Endothelial cell of umbilical vein (primary cell): ENCODE results near the gene MRPS16. TPM values are rescaled to one million over a fixed set of nuclear protein-coding genes. Genes with fewer than 3 reads are reported as not detected.

Source experiments
- BruUV-seq: library from RNA; stranded (reverse); fragments of 400-500 nt; replicated peaks from 2 replicates; lab custom pipeline; 2021; lab: Mats Ljungman, UMichigan
- CTCF ChIA-PET: fragments of 300-600, 350-600 bp; sonication (Branson Sonifier 250); formaldehyde crosslinking; loops from one replicate; lab custom pipeline; 2021; ENCODE audit warnings: antibody characterized with exemption, inconsistent platforms; lab: Charles Lee
- POLR2A ChIA-PET: fragments of 300-600, 350-600 bp; sonication (Branson Sonifier 250); formaldehyde crosslinking; loops from one replicate; lab custom pipeline; 2021; ENCODE audit warnings: antibody characterized with exemption, inconsistent platforms; lab: Charles Lee
- DNase-seq: peaks from one replicate; pipeline ENCODE4 v3.0.0-alpha.2; 2011; ENCODE audit warnings: low read depth, low spot score
- FAIRE-seq: peaks from 2 replicates; lab custom pipeline; 2011; peaks lifted over from hg19 to GRCh38; lab: Jason Lieb, UNC
- H2AFZ ChIP-seq: 2 replicates; pipeline ENCODE4 v1.6.0; 2012; ENCODE audit warnings: low read depth, low read length, control low read depth, inconsistent platforms
- H3K27ac ChIP-seq: 2 replicates; pipeline ENCODE4 v1.5.1; 2011; ENCODE audit warnings: low read depth, mild to moderate bottlenecking, control low read depth, low read length, moderate library complexity; ENCODE audit not compliant: insufficient read depth
- H3K27me3 ChIP-seq, 2 experiments: 2 replicates each; pipeline versions ENCODE4 v1.6.0 to v1.6.1; 2011; ENCODE audit warnings: low read length in 2 of 2, mixed read lengths in 1 of 2; ENCODE audit not compliant: control insufficient read depth in 2 of 2, insufficient read depth in 2 of 2
- H3K36me3 ChIP-seq, 2 experiments: 2 replicates in 1 of 2; 3 replicates in 1 of 2; pipeline ENCODE4 v1.5.1; 2011; ENCODE audit warnings: low read length in 2 of 2, mild to moderate bottlenecking in 1 of 2, moderate library complexity in 1 of 2; ENCODE audit not compliant: control insufficient read depth in 2 of 2, insufficient read depth in 2 of 2; ENCODE audit errors: extremely low read depth in 1 of 2
- H3K4me1 ChIP-seq: 3 replicates; pipeline ENCODE4 v1.5.1; 2011; ENCODE audit warnings: mild to moderate bottlenecking, low read length; ENCODE audit not compliant: control insufficient read depth, insufficient read depth; ENCODE audit errors: extremely low read depth
- H3K4me2 ChIP-seq: 2 replicates; pipeline ENCODE4 v1.6.1; 2011; ENCODE audit warnings: low read length, control low read depth, mixed read lengths; ENCODE audit not compliant: insufficient read depth
- H3K4me3 ChIP-seq, 3 experiments: fragments of 200-600 bp in 1 of 3; sonication (generic), shearing (Covaris generic) in 1 of 3; replicated peaks in 1 of 3; 2 replicates each; pipeline ENCODE4 v1.5.1; 2011 to 2016; ENCODE audit warnings: control low read depth in 3 of 3, low read length in 3 of 3, mild to moderate bottlenecking in 2 of 3, inconsistent platforms in 1 of 3, low read depth in 1 of 3, moderate library complexity in 1 of 3; ENCODE audit not compliant: insufficient read depth in 1 of 3
- H3K79me2 ChIP-seq: 2 replicates; pipeline ENCODE4 v1.6.0; 2012; ENCODE audit warnings: low read length, inconsistent platforms; ENCODE audit not compliant: control insufficient read depth, insufficient read depth
- H3K9ac ChIP-seq: replicated peaks from 2 replicates; pipeline ENCODE3; 2011; ENCODE audit warnings: low read length, control low read depth; ENCODE audit not compliant: insufficient read depth; ENCODE audit errors: extremely low read depth
- H3K9me1 ChIP-seq: replicated peaks from 3 replicates; pipeline ENCODE4 v1.6.0; 2011; ENCODE audit warnings: mild to moderate bottlenecking, low read length; ENCODE audit not compliant: control insufficient read depth, insufficient read depth; ENCODE audit errors: extremely low read depth
- H3K9me3 ChIP-seq: replicated peaks from 2 replicates; pipeline ENCODE4 v1.5.1; 2012; ENCODE audit warnings: low read length, inconsistent platforms; ENCODE audit not compliant: control insufficient read depth, insufficient read depth
- H4K20me1 ChIP-seq: replicated peaks from 2 replicates; pipeline ENCODE3; 2011; ENCODE audit warnings: mild to moderate bottlenecking, low read length; ENCODE audit not compliant: control insufficient read depth, insufficient read depth; ENCODE audit errors: extremely low read depth
- EZH2 ChIP-seq: IDR thresholded peaks from 2 replicates; pipeline ENCODE4 v1.6.1; 2012; ENCODE audit warnings: borderline replicate concordance, low read depth, mild to moderate bottlenecking, moderate library complexity, low read length, inconsistent platforms; ENCODE audit not compliant: severe bottlenecking
- FOS ChIP-seq: IDR thresholded peaks from 2 replicates; pipeline ENCODE4 v1.6.1; 2011; ENCODE audit warnings: mild to moderate bottlenecking, low read length, moderate library complexity, borderline replicate concordance; ENCODE audit not compliant: insufficient read depth
- GATA2 ChIP-seq: IDR thresholded peaks from 2 replicates; pipeline ENCODE4 v1.7.0; 2011; ENCODE audit warnings: low read depth, mild to moderate bottlenecking, moderate library complexity, mixed read lengths, low read length; ENCODE audit not compliant: insufficient read length, insufficient read depth
- JUN ChIP-seq: IDR thresholded peaks from 2 replicates; pipeline ENCODE4 v1.6.1; 2011; ENCODE audit warnings: borderline replicate concordance, low read depth; ENCODE audit not compliant: insufficient read length, insufficient read depth
- MYC ChIP-seq: IDR thresholded peaks from one replicate; pipeline ENCODE4 v1.6.1; 2011; ENCODE audit warnings: mild to moderate bottlenecking, low read depth, low read length
- POLR2A ChIP-seq: IDR thresholded peaks from 2 replicates; pipeline ENCODE4 v1.6.1; 2012; ENCODE audit warnings: low read depth, mild to moderate bottlenecking, control low read depth, low read length
- POLR2AphosphoS5 ChIP-seq: IDR thresholded peaks from 2 replicates; pipeline ENCODE4 v1.6.1; 2012; ENCODE audit warnings: low read depth, mild to moderate bottlenecking, control low read depth, low read length, moderate library complexity; ENCODE audit not compliant: insufficient read depth
- dilution Hi-C: fragments of 300-500 bp; cut with MboI; formaldehyde crosslinking; loops from one replicate; pipeline ENCODE4 v1.15.0; 2019; ENCODE audit warnings: low sequenced_read_pairs; ENCODE audit not compliant: extremely low pct_ligation_motif_present
- intact Hi-C: fragments of 100-400 bp; cut with micrococcal nuclease; formaldehyde crosslinking; loops from one replicate; pipeline ENCODE4 v1.10.0; 2022
- polyA plus RNA-seq, 4 experiments: library from polyadenylated mRNA; depleted of rRNA in 3 of 4; stranded (reverse) in 3 of 4; unstranded in 1 of 4; fragments of >200 nt; gene quantifications; 2 replicates each; pipeline versions ENCODE4 v1.2.1 to v1.2.3, GENCODE V29; 2011 to 2012; ENCODE audit warnings: missing spikeins in 1 of 4
- total RNA-seq: library from RNA; stranded (reverse); gene quantifications from 2 replicates; pipeline ENCODE4 v1.2.3, GENCODE V29; 2021
- TF ChIP-seq, protein P1 (sequence below): IDR thresholded peaks from 2 replicates; pipeline ENCODE4 v1.6.1; 2011; ENCODE audit not compliant: insufficient read depth, insufficient read length
- TF ChIP-seq, protein P2 (sequence below), 2 donors: IDR thresholded peaks; 1 replicate in 1 of 2; 2 replicates in 1 of 2; pipeline ENCODE4 v1.5.1; 2011; ENCODE audit warnings: low read length in 2 of 2, mild to moderate bottlenecking in 2 of 2, moderate library complexity in 2 of 2, control low read depth in 1 of 2, inconsistent platforms in 1 of 2, low read depth in 1 of 2; ENCODE audit not compliant: insufficient read depth in 1 of 2; ENCODE audit errors: extremely low read depth in 1 of 2

The MRPS16 gene
- total and polyA plus RNA-seq, 2 donors (not counting 3 experiments of a cell fraction or from before 2014, with no cell fraction given) = 86.0 to 161 TPM

GRCh38 chr10:73287441-73287840, 35.0 kb upstream of the MRPS16 start:
- no peak for DNase-seq
- ChIA-PET CTCF (no interaction called here), POLR2A (no interaction called here)
- H3K9ac ChIP-seq = no peak overlapping the region
- no peaks in the 10 kb centered on the region for H3K9me1 ChIP-seq
- no peaks in the 10 kb centered on the region for H4K20me1 ChIP-seq
- intact Hi-C loops = no loop called here
- TF ChIP-seq FOS (no peak), JUN (no peak), POLR2AphosphoS5 (no peak), MYC (no peak), EZH2 (no peak), GATA2 (no peak), POLR2A (no peak)
- TF ChIP-seq, protein P1, sequence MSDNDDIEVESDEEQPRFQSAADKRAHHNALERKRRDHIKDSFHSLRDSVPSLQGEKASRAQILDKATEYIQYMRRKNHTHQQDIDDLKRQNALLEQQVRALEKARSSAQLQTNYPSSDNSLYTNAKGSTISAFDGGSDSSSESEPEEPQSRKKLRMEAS = no peak
- TF ChIP-seq, protein P2, sequence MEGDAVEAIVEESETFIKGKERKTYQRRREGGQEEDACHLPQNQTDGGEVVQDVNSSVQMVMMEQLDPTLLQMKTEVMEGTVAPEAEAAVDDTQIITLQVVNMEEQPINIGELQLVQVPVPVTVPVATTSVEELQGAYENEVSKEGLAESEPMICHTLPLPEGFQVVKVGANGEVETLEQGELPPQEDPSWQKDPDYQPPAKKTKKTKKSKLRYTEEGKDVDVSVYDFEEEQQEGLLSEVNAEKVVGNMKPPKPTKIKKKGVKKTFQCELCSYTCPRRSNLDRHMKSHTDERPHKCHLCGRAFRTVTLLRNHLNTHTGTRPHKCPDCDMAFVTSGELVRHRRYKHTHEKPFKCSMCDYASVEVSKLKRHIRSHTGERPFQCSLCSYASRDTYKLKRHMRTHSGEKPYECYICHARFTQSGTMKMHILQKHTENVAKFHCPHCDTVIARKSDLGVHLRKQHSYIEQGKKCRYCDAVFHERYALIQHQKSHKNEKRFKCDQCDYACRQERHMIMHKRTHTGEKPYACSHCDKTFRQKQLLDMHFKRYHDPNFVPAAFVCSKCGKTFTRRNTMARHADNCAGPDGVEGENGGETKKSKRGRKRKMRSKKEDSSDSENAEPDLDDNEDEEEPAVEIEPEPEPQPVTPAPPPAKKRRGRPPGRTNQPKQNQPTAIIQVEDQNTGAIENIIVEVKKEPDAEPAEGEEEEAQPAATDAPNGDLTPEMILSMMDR (IDR thresholded peaks at IDR 0.05; ENCODE audit: extremely low read depth in 1 of 2, insufficient read depth in 1 of 2, low read depth in 1 of 2, low read length in 2 of 2) = no peak
- no peak for FAIRE-seq
- dilution Hi-C loops = no loop called here
- H3K27ac ChIP-seq = no peak overlapping the region
- H3K79me2 ChIP-seq = no peaks in the 10 kb centered on the region
- BruUV-seq = no TSS peak
- H3K4me1 ChIP-seq = no peaks in the 10 kb centered on the region
- no peaks in the 10 kb centered on the region for H3K9me3 ChIP-seq
- H3K36me3 ChIP-seq = no peaks in the 10 kb centered on the region
- no peak overlapping the region for H3K4me3 ChIP-seq
- peaks cover 1 to 2% of the 10 kb centered on the region in 2 experiments for H3K27me3 ChIP-seq
- H2AFZ ChIP-seq = no peak overlapping the region
- H3K4me2 ChIP-seq = no peak overlapping the region
